ENCODE data around the gene DLG4. TPM values are rescaled to one million over a fixed set of nuclear protein-coding genes. Genes with fewer than 3 reads are reported as not detected.

DLG4 gene
- total RNA-seq, 1 donor from 2014 or later = 46.1 TPM

DNA sequence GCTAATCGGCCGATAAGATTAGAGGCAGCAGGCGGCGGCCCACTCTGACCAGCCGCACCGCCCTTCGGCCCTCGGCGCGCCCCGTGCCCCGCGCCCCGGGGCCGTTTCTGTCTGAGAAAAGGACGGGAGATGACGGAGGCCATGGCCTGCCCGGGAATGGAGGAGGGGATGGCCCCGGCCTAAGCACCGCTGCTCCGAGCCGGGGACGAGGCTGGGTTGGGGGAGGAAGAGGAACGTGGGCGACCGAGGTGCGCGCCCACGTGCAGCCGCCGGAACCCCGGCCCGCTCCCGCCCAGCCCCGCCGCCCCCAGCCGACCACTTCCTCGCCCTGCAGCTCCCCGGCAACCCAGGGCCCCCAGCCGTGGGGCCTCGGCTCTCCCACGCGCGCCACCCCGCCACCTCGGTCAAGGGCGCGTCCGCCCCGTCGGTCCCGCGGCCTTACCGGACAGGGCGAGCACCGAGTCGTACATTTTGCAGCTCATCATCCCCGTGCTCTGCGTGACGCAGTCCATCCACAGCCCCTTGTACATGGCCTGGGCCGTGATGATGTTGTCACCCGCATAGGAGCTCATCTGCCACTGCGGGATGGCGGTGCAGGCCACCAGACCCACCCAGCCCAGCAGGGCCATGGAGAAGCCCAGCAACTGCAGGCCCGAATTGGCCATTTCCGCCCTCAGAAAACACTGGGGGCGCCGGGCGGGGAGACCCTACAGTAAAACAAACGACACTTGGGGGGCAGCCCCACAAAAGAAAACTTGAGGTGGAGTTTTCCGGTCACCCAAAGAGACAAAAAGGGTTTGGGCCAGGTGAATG is 41.9 kb upstream of the DLG4 start:
- TF ChIP-seq, protein P1, sequence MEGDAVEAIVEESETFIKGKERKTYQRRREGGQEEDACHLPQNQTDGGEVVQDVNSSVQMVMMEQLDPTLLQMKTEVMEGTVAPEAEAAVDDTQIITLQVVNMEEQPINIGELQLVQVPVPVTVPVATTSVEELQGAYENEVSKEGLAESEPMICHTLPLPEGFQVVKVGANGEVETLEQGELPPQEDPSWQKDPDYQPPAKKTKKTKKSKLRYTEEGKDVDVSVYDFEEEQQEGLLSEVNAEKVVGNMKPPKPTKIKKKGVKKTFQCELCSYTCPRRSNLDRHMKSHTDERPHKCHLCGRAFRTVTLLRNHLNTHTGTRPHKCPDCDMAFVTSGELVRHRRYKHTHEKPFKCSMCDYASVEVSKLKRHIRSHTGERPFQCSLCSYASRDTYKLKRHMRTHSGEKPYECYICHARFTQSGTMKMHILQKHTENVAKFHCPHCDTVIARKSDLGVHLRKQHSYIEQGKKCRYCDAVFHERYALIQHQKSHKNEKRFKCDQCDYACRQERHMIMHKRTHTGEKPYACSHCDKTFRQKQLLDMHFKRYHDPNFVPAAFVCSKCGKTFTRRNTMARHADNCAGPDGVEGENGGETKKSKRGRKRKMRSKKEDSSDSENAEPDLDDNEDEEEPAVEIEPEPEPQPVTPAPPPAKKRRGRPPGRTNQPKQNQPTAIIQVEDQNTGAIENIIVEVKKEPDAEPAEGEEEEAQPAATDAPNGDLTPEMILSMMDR (conservative IDR thresholded peaks at IDR 0.05) = no peak
- DNase-seq (ENCODE audit: extremely low spot score, unreplicated experiment) = no peak
- H3K9me3 Mint-ChIP-seq = no peaks in the 10 kb centered on the region
- peaks cover 6% of the 10 kb centered on the region for H3K4me1 Mint-ChIP-seq (ENCODE audit: unreplicated experiment)
- H3K4me3 Mint-ChIP-seq = peak overlapping the region; percentile 98
- H3K27me3 Mint-ChIP-seq = peaks cover 54% of the 10 kb centered on the region
- peaks cover 8% of the 10 kb centered on the region for H3K36me3 Mint-ChIP-seq
- peak overlapping the region; percentile 100 for H3K27ac Mint-ChIP-seq

GRCh38 chr17:7260651-7261378 is 41.2 kb upstream of the DLG4 start:
- DNase-seq (ENCODE audit: extremely low spot score, unreplicated experiment) = no peak
- peaks cover 49% of the 10 kb centered on the region for H3K27me3 Mint-ChIP-seq

DNA sequence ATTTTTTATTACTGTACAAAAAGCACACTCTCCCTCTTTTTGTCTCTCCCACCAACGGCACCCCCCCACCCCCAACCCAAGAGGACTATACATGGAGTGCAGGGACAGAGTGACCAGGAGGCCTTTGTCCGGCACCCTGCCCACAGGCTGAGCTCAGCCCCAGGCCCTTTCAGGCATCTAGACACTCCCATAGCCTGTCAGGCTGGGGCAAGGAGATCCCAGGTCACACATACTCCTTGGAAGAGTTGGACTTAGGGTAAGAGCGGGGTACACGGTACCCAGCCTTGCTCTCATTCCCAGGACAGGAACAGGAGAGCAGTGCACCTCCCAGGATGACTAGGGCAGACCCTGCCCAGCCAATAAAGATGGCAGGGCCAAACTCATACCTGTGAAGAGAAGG is 40.5 kb upstream of the DLG4 start:
- Mint-ChIP-seq H3K4me3 (peak overlapping the region; percentile 83), H3K27ac (peak overlapping the region; percentile 81)
- TF ChIP-seq, protein P1 (conservative IDR thresholded peaks at IDR 0.05) = no peak

More at GRCh38 chr17:7260651-7261378, 41.2 kb upstream of the DLG4 start:
- Mint-ChIP-seq H3K4me3 (peak overlapping the region; percentile 83), H3K9me3 (no peaks in the 10 kb centered on the region), H3K4me1 (ENCODE audit: unreplicated experiment) (peaks cover 6% of the 10 kb centered on the region), H3K36me3 (peaks cover 12% of the 10 kb centered on the region), H3K27ac (peak overlapping the region; percentile 81)
- TF ChIP-seq, protein P1 (conservative IDR thresholded peaks at IDR 0.05) = no peak

GRCh38 chr17:7259555-7259889 is 39.9 kb upstream of the DLG4 start:
- Mint-ChIP-seq H3K4me1 (ENCODE audit: unreplicated experiment) (peaks cover 6% of the 10 kb centered on the region), H3K9me3 (no peaks in the 10 kb centered on the region), H3K27me3 (peaks cover 43% of the 10 kb centered on the region), H3K27ac (peak overlapping the region; percentile 87), H3K4me3 (peak overlapping the region; percentile 83), H3K36me3 (peaks cover 16% of the 10 kb centered on the region)
- no peak for DNase-seq (ENCODE audit: extremely low spot score, unreplicated experiment)
- TF ChIP-seq, protein P1 (conservative IDR thresholded peaks at IDR 0.05) = no peak

More for the DNA sequence above, 40.5 kb upstream of the DLG4 start:
- Mint-ChIP-seq H3K4me1 (ENCODE audit: unreplicated experiment) (peaks cover 6% of the 10 kb centered on the region), H3K27me3 (peaks cover 47% of the 10 kb centered on the region), H3K36me3 (peaks cover 12% of the 10 kb centered on the region), H3K9me3 (no peaks in the 10 kb centered on the region)
- DNase-seq (ENCODE audit: extremely low spot score, unreplicated experiment) = no peak

- peak overlapping the region; percentile 87 for H3K27ac Mint-ChIP-seq
- DNase-seq (ENCODE audit: extremely low spot score, unreplicated experiment) = no peak
- peak overlapping the region; percentile 83 for H3K4me3 Mint-ChIP-seq
- H3K4me1 Mint-ChIP-seq (ENCODE audit: unreplicated experiment) = peaks cover 6% of the 10 kb centered on the region
- H3K36me3 Mint-ChIP-seq = peaks cover 17% of the 10 kb centered on the region
- H3K27me3 Mint-ChIP-seq = peaks cover 37% of the 10 kb centered on the region
- no peaks in the 10 kb centered on the region for H3K9me3 Mint-ChIP-seq
- TF ChIP-seq, protein P1 (conservative IDR thresholded peaks at IDR 0.05) = no peak
Measured at GRCh38 chr17:7258731-7259554, 39.3 kb upstream of the DLG4 start.

Data from type B pancreatic cell (in vitro differentiated cells).